ENCODE results near the gene HYAL3.

Gene HYAL3

DNA sequence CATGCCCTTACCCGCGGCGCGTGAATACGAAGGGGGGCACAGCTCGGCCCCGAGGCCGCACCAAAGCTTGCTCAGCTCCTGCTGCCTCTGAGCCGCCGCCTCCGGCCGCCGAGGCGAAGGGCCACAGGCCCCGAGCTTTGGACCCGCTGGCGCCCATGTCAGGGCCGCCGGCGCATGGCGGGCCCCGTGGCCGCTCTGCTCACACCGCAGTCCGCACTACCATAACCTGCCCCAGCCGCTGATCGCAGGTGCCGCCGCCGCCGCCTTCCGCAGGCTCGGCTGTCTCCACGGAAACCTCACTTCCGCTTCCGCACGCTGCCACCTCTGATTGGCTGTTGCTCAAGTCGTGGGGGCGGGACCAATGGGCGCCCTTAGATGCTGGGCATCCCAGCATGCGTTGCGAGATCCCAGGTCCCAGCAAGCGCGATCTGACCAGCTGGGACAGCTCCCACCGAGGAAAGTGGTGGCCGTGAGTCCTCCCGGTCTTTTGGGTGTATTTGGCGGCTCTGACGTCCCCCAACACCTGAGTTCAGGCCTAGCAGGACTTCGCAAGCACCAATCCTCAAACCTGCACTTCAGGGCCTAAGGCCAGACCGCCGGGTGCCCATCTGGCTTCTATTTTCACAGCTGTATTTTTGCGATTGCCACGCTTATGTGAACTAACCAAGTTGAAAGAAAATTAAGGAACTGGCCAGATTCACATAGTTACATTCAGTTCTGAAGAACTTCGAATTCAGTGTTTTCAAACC, 28.9 kb upstream of the HYAL3 start, which contains the start of gene TUSC2:
TSS of gene TUSC2 (minus strand) at position 281 of the 749 bp plus-strand sequence. CDS start at position 157, 124 bp downstream.
- DNase-seq (ENCODE audit: low read depth): peak; percentile 92

- DNase-seq (ENCODE audit: low read depth): no peak
These were observed 27.9 kb upstream of the HYAL3 start for GRCh38 chr3:50327129-50327528.

GRCh38 chr3:50326182-50326541, 27.0 kb upstream of the HYAL3 start:
- no peak for DNase-seq (ENCODE audit: low read depth)

DNA sequence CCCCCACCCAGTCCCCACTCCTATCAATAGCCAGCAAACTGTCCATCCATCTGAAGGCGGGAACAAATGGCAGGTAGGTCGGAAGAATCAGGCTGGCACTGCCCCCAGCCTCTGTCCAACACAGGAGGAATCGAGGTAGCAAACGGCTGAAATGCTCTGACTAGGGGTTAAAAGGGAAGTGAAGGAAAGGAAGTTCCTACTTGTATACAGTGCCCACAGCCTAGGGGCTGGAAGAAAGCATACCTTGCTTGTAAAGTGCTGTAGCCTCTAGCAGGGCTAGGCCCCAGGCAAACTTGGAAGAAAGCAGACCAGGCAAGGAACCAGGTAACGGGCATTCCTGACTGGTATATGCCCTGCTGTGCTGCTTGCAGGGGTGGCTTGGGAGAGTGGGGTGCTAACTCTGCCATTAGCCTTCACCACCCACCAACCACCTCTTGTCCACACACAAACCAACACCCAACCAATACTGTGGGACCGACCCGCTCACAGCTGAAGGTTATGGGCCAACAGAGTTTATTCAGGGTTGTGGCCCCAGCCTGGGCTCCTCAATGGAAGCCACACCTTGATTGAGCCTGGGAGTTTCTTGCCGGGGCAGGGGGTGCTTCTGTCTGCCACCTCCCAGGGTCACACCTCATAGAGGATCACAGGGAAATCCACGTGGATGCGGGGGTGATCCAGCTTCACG, 26.4 kb upstream of the HYAL3 start:
- DNase-seq (ENCODE audit: low read depth): no peak

DNA sequence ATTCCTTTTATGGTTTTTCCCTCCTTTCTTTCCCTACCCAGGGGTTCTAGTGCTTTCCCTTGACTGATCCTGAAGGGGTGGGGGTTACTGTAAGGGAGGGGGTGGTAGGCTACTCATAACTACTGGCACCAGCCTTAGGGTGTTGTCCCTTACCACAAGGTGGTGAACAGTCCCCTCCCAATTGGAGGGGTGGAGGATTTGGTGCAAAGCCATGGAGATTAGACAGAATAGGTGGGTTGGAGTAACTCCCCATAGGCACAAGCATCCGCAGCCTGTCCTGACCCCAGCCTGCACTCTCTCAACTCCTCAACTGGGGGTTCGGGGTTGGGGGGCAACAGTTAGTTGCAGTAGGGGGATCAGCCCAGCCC, 25.9 kb upstream of the HYAL3 start:
- no peak for DNase-seq (ENCODE audit: low read depth)

GRCh38 chr3:50324351-50325112, 25.3 kb upstream of the HYAL3 start:
- peak; percentile 40 for DNase-seq (ENCODE audit: low read depth)

DNA sequence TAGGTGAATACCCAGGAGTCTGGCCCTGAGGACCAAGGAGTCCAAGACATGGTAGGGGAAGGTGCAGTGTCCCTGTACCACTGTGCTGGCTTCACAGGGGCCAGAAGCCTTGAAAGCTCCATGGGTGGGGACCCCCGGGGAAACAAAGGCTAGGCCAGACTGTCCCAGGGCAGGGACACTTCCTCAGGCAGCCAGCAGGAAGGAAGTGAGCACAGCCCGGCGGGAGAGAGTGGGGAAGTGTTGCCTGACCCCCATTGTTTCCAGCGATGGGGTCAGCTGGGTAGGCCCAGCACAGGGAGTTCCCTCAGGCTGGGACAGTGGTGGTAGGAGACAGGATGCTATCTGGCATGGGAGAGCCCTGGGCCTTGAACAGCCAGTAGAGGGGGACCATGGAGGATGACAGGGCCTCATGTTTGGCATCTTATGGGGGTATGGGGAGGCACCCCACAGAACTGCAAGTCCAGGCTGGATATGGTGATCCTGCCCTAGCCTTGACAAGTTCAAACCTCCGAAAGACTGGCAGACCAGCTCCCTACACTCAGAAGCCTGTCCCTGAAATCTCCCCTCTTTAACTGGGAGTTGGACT, 24.5 kb upstream of the HYAL3 start:
- DNase-seq (ENCODE audit: low read depth): no peak

DNA sequence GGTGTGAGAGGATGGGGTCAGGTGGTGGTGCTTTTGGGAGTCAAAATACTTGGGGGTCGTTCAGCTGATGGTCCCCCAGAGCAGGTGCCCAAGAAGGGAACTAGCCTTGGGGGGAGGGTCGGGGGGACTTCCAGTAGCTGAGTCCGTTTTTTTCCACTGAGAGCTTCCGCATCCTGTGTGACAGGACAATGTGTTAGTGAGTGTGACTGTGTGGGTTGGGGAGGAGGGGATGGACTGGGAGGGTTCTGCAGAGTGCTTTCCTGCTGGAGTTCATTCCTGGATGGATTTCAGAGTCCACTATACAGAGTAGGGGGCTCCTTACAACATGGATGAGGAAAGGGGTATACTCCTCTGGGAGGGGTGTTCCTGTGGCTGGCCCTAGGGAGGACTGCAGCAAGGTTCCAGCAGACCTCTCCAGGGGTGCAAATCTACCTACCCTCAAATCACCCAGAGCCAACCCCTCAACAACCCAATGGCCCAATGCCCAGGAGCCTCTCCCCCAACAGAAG, 23.9 kb upstream of the HYAL3 start:
- DNase-seq (ENCODE audit: low read depth): no peak

DNA sequence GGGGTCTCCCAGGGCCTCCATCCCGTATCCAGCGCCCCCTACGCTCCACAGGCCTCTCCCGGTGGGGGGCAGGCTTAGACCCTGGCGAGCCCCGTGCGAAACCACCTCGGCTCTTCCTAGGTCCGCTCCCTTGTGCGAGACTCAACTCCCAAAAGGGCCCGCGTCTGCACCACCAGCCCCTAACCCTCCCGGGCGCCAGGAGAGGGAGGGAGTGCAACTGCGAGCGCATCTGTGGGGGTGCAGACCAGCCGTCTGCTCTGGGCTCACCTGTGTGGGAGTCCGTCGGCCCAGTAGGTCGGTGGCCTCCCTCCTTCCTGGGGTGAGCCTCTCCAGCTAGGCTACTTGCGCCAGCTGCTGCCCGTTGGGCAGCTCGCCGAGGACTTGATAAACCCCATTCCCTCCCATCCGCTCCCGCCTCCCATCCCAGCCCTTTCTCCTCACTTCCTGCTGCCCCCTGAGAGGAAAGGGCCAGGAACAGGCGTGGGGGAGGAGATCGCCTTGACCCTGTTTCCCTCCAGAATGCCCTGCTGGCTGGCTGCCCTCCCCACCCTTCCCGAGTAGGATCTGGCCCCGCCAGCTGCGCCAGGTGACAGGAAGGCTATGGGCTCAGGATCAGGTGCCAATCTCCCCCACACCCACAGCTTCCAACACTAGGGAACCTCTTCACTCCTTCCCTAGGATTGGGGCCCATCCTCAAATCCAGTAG, 23.3 kb upstream of the HYAL3 start, which contains the start of gene HYAL2:
TSS of gene HYAL2 (minus strand) at position 360 of the 706 bp plus-strand sequence. CDS start 2,256 bp downstream, outside the sequence.
- no peak for DNase-seq (ENCODE audit: low read depth)

DNA sequence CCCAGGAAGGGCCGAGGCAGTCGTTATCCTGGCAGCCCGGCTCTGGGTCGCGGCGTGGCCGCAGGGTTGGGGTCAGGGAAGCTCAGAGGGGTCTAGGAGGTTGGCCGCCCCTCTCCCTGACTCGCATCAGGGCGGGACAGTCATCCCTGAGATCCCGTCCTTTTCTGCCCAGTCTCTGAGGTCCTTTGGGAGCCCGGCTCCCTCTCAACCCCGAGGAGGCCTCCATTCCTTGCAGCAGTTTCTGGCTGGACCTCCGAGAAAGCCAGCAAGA, 22.8 kb upstream of the HYAL3 start:
- no peak for DNase-seq (ENCODE audit: low read depth)

DNA sequence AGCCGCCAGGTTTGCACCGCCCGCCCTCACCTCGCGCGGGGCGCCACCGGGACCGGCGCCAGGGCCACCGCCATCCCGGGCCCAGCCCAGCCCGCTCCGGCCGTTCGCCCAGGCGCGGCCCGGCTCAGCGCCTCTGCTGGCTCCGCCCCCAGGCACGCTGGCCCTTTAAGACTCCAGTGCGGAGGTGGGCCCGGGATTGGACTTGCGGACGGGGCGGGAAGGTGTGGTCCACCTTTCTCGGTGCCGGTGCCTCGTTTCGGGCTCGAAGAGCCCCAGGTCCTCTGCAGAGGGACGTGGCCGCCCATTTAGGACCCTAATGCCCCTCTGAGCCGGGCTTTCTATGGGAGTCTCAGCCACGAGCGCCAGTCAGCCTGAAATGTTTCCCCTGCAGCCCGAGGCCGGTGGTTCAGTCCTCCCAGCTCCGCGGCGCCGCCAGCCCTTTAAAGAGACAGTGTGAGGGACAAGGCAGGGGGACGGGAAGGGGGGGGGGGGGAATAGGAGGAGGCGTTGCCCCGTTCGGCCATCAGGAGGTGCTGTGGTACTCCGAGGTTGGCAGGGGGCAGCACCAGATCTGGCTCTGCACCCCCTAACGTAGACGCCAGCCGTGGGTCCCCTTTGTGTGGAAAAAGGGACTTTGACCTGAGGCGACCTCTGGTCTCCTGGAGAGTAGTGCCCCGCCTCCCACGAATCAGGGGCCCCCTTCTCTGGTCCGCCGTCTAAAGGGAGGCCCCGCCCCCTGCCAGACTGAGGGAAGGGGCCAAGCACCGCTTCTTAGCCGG, 22.3 kb upstream of the HYAL3 start:
- peak; percentile 75 for DNase-seq (ENCODE audit: low read depth)

- DNase-seq (ENCODE audit: low read depth): peak; percentile 51
These were observed 21.7 kb upstream of the HYAL3 start for GRCh38 chr3:50320853-50321335.

GRCh38 chr3:50319894-50320625, 20.9 kb upstream of the HYAL3 start:
- no peak for DNase-seq (ENCODE audit: low read depth)

GRCh38 chr3:50319181-50319893, 20.1 kb upstream of the HYAL3 start:
- no peak for DNase-seq (ENCODE audit: low read depth)

GRCh38 chr3:50318615-50319014, 19.4 kb upstream of the HYAL3 start:
- no peak for DNase-seq (ENCODE audit: low read depth)

GRCh38 chr3:50318163-50318562, 19.0 kb upstream of the HYAL3 start:
- DNase-seq (ENCODE audit: low read depth): no peak

- DNase-seq (ENCODE audit: low read depth): no peak
These were observed 18.1 kb upstream of the HYAL3 start for GRCh38 chr3:50317300-50317699.

- peak; percentile 65 for DNase-seq (ENCODE audit: low read depth)
These were observed 17.5 kb upstream of the HYAL3 start for GRCh38 chr3:50316657-50317242.

DNA sequence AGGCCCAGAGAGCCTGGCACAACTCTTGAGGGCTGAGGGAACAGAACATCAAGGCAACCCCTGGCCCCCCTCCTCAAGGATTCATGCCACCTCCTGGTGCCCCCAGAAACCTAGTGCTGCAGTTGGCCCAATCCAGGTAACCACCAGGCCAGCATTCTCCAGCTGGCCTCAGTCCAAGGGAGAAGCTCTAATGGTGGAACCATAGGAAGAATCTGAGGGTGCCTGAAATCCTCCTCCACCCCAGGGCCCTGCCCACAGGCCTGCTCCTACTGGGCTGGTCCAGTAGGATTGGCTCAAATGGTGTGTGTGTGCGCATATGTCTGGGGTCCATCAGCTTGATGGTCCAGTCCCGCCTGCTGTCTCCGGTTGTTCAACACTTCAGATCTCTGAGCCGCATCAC, 15.6 kb upstream of the HYAL3 start:
- DNase-seq (ENCODE audit: low read depth): no peak

Measured in activated T-helper 9 cell treated with anti-CD3 and anti-CD28 coated beads, Interleukin-2, amount 50 U/mL, for 16 hours (primary cell).